ENCODE measurements around the gene APPBP2.

Gene APPBP2

GRCh38 chr17:60393840-60394723 is 132.0 kb downstream of the APPBP2 start:
- no peak for DNase-seq
